ENCODE data around the gene PLCD1.
"Not testable (repeated sequence)": the region's sequence is repeated elsewhere in the genome, so short reads cannot be mapped to it uniquely, and the experiment has no call there.

Gene PLCD1

GRCh38 chr3:38029400-38030125 lies at the start of gene PLCD1:
PLCD1 (minus strand) TSS chr3:38029642; CDS start chr3:38029539, 103 bp downstream.
- DNase-seq, result no peak

GRCh38 chr3:38077073-38077472 lies 47.6 kb upstream of the PLCD1 start:
- not testable (repeated sequence) for DNase-seq

GRCh38 chr3:38070013-38070412 lies 40.6 kb upstream of the PLCD1 start:
- no peak for DNase-seq

GRCh38 chr3:38067508-38068233 lies 38.2 kb upstream of the PLCD1 start:
- no peak for DNase-seq

- DNase-seq, result not testable (repeated sequence)
These were observed 35.0 kb upstream of the PLCD1 start for GRCh38 chr3:38064453-38064852.

GRCh38 chr3:38062809-38063208 lies 33.4 kb upstream of the PLCD1 start:
- no peak for DNase-seq

- DNase-seq, result no peak
These were observed 30.1 kb upstream of the PLCD1 start for GRCh38 chr3:38059591-38059990.

GRCh38 chr3:38059148-38059547 lies 29.7 kb upstream of the PLCD1 start:
- DNase-seq, result no peak

- no peak for DNase-seq
These were observed 25.1 kb upstream of the PLCD1 start for GRCh38 chr3:38054499-38055001.

GRCh38 chr3:38053813-38054498 lies 24.5 kb upstream of the PLCD1 start:
- DNase-seq, result not testable (repeated sequence)

- not testable (repeated sequence) for DNase-seq
These were observed 23.8 kb upstream of the PLCD1 start for GRCh38 chr3:38053286-38053685.

GRCh38 chr3:38051131-38051530 lies 21.7 kb upstream of the PLCD1 start:
- no peak for DNase-seq

GRCh38 chr3:38049358-38050126 lies 20.1 kb upstream of the PLCD1 start:
- DNase-seq, result no peak

GRCh38 chr3:38047896-38048295 lies 18.5 kb upstream of the PLCD1 start:
- no peak for DNase-seq

GRCh38 chr3:38046821-38047220 lies 17.4 kb upstream of the PLCD1 start:
- DNase-seq, result no peak

GRCh38 chr3:38046027-38046426 lies 16.6 kb upstream of the PLCD1 start:
- DNase-seq, result no peak

GRCh38 chr3:38043486-38043885 lies 14.0 kb upstream of the PLCD1 start:
- DNase-seq, result no peak

GRCh38 chr3:38040401-38040800 lies 11.0 kb upstream of the PLCD1 start:
- DNase-seq, result no peak

- no peak for DNase-seq
These were observed 10.4 kb upstream of the PLCD1 start for GRCh38 chr3:38039899-38040261.

- no peak for DNase-seq
These were observed 9.9 kb upstream of the PLCD1 start, which contains the start of gene DLEC1 for GRCh38 chr3:38039101-38039898. DLEC1 (plus strand) TSS chr3:38039208; CDS start chr3:38039226, 18 bp downstream.

GRCh38 chr3:38038447-38038911 lies 9.0 kb upstream of the PLCD1 start:
- no peak for DNase-seq

- no peak for DNase-seq
These were observed 7.5 kb upstream of the PLCD1 start for GRCh38 chr3:38036906-38037305.

Measured in NCI-H1694 (cell line).